ENCODE data around the gene AFF3.

AFF3 gene, protein sequence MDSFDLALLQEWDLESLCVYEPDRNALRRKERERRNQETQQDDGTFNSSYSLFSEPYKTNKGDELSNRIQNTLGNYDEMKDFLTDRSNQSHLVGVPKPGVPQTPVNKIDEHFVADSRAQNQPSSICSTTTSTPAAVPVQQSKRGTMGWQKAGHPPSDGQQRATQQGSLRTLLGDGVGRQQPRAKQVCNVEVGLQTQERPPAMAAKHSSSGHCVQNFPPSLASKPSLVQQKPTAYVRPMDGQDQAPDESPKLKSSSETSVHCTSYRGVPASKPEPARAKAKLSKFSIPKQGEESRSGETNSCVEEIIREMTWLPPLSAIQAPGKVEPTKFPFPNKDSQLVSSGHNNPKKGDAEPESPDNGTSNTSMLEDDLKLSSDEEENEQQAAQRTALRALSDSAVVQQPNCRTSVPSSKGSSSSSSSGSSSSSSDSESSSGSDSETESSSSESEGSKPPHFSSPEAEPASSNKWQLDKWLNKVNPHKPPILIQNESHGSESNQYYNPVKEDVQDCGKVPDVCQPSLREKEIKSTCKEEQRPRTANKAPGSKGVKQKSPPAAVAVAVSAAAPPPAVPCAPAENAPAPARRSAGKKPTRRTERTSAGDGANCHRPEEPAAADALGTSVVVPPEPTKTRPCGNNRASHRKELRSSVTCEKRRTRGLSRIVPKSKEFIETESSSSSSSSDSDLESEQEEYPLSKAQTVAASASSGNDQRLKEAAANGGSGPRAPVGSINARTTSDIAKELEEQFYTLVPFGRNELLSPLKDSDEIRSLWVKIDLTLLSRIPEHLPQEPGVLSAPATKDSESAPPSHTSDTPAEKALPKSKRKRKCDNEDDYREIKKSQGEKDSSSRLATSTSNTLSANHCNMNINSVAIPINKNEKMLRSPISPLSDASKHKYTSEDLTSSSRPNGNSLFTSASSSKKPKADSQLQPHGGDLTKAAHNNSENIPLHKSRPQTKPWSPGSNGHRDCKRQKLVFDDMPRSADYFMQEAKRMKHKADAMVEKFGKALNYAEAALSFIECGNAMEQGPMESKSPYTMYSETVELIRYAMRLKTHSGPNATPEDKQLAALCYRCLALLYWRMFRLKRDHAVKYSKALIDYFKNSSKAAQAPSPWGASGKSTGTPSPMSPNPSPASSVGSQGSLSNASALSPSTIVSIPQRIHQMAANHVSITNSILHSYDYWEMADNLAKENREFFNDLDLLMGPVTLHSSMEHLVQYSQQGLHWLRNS (N-terminal part only)

GRCh38 chr2:100142393-100142792 is at the start of gene AFF3:
AFF3 (minus strand) TSS chr2:100142590; CDS start chr2:100104454, 38,136 bp downstream.
- Histone ChIP-seq H3K4me1 (ENCODE audit: control insufficient read depth, insufficient read depth, low read length) (no peaks in the 10 kb centered on the region), H3K27me3 (ENCODE audit: control insufficient read depth, insufficient read depth, low read length) (no peaks in the 10 kb centered on the region), H3K4me3 (ENCODE audit: low read length) (peak within 1 kb of the TSS; percentile 29), H3K36me3 (ENCODE audit: control insufficient read depth, insufficient read depth, low read length) (no peaks in the 10 kb centered on the region), H3K27ac (ENCODE audit: low read depth, low read length) (no peak within 1 kb of the TSS), H3K9ac (ENCODE audit: low read length) (no peak within 1 kb of the TSS)

- no peaks in the 10 kb centered on the region for H3K36me3 ChIP-seq (ENCODE audit: control insufficient read depth, insufficient read depth, low read length)
- peak overlapping the region; percentile 40 for H3K27ac ChIP-seq (ENCODE audit: low read depth, low read length)
- H3K4me1 ChIP-seq (ENCODE audit: control insufficient read depth, insufficient read depth, low read length), result peaks cover 2% of the 10 kb centered on the region
- H3K4me3 ChIP-seq (ENCODE audit: low read length), result no peak overlapping the region
- H3K9ac ChIP-seq (ENCODE audit: low read length), result no peak overlapping the region
- H3K27me3 ChIP-seq (ENCODE audit: control insufficient read depth, insufficient read depth, low read length), result no peaks in the 10 kb centered on the region
These were observed 47.0 kb upstream of the AFF3 start for GRCh38 chr2:100189387-100189786.

- Histone ChIP-seq H3K4me3 (ENCODE audit: low read length) (no peak overlapping the region), H3K36me3 (ENCODE audit: control insufficient read depth, insufficient read depth, low read length) (no peaks in the 10 kb centered on the region), H3K4me1 (ENCODE audit: control insufficient read depth, insufficient read depth, low read length) (peaks cover 2% of the 10 kb centered on the region), H3K27me3 (ENCODE audit: control insufficient read depth, insufficient read depth, low read length) (no peaks in the 10 kb centered on the region), H3K9ac (ENCODE audit: low read length) (no peak overlapping the region), H3K27ac (ENCODE audit: low read depth, low read length) (no peak overlapping the region)
These were observed 45.9 kb upstream of the AFF3 start for GRCh38 chr2:100188326-100188725.

DNA sequence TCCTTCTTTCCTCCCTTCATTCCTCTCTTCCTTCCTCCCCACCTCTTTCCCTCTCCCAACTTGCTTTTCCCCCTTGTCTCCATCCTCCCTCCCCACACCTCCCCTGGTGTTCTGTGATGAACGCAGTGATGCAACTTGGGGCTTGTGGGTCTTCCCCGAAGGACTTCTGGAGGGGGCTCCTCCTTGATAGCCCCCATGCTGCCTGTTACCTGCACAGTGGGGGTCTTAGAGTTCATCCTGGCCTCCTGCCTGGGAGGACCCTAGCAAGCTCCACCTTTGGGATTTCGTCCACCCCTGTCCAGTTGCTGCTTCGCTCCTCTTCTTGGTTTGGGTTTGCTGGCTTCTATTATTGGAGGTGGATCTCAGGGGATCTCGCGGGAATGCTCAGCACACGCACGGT is 43.7 kb upstream of the AFF3 start:
- peaks cover 2% of the 10 kb centered on the region for H3K4me1 ChIP-seq (ENCODE audit: control insufficient read depth, insufficient read depth, low read length)
- H3K27me3 ChIP-seq (ENCODE audit: control insufficient read depth, insufficient read depth, low read length), result no peaks in the 10 kb centered on the region
- H3K36me3 ChIP-seq (ENCODE audit: control insufficient read depth, insufficient read depth, low read length), result no peaks in the 10 kb centered on the region
- H3K27ac ChIP-seq (ENCODE audit: low read depth, low read length), result no peak overlapping the region
- no peak overlapping the region for H3K9ac ChIP-seq (ENCODE audit: low read length)
- H3K4me3 ChIP-seq (ENCODE audit: low read length), result no peak overlapping the region

GRCh38 chr2:100185516-100185915 is 43.1 kb upstream of the AFF3 start:
- no peaks in the 10 kb centered on the region for H3K27me3 ChIP-seq (ENCODE audit: control insufficient read depth, insufficient read depth, low read length)
- H3K4me3 ChIP-seq (ENCODE audit: low read length), result no peak overlapping the region
- no peaks in the 10 kb centered on the region for H3K36me3 ChIP-seq (ENCODE audit: control insufficient read depth, insufficient read depth, low read length)
- H3K27ac ChIP-seq (ENCODE audit: low read depth, low read length), result no peak overlapping the region
- H3K9ac ChIP-seq (ENCODE audit: low read length), result no peak overlapping the region
- H3K4me1 ChIP-seq (ENCODE audit: control insufficient read depth, insufficient read depth, low read length), result peaks cover 2% of the 10 kb centered on the region

DNA sequence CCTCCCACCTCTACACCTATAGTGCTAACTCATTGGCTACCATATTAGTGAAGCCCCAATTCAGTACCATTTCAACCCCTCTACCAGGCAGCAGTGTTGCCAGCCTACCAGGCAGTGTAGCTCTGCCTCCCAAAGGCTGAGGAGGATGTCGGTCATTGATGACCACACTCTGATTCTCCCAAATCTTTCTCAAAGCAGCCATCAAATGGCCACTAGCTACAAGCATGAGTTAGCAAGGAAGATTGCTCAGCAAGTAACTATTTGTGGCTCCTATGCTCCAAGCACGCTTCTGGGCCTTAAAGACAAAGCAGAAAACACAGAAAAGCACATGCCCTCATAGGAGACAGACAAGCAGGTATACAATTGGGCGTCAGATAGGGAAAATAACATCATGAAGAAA is 42.7 kb upstream of the AFF3 start:
- H3K27ac ChIP-seq (ENCODE audit: low read depth, low read length), result no peak overlapping the region
- H3K27me3 ChIP-seq (ENCODE audit: control insufficient read depth, insufficient read depth, low read length), result no peaks in the 10 kb centered on the region
- H3K36me3 ChIP-seq (ENCODE audit: control insufficient read depth, insufficient read depth, low read length), result no peaks in the 10 kb centered on the region
- H3K9ac ChIP-seq (ENCODE audit: low read length), result no peak overlapping the region
- no peak overlapping the region for H3K4me3 ChIP-seq (ENCODE audit: low read length)
- peaks cover 2% of the 10 kb centered on the region for H3K4me1 ChIP-seq (ENCODE audit: control insufficient read depth, insufficient read depth, low read length)

- no peak overlapping the region for H3K9ac ChIP-seq (ENCODE audit: low read length)
- H3K4me3 ChIP-seq (ENCODE audit: low read length), result no peak overlapping the region
- H3K27ac ChIP-seq (ENCODE audit: low read depth, low read length), result no peak overlapping the region
These were observed 41.8 kb upstream of the AFF3 start for GRCh38 chr2:100184055-100184737.

GRCh38 chr2:100182494-100183361 is 40.3 kb upstream of the AFF3 start:
- no peak overlapping the region for H3K27ac ChIP-seq (ENCODE audit: low read depth, low read length)
- no peaks in the 10 kb centered on the region for H3K4me1 ChIP-seq (ENCODE audit: control insufficient read depth, insufficient read depth, low read length)

More at GRCh38 chr2:100184055-100184737, 41.8 kb upstream of the AFF3 start:
- Histone ChIP-seq H3K36me3 (ENCODE audit: control insufficient read depth, insufficient read depth, low read length) (no peaks in the 10 kb centered on the region), H3K4me1 (ENCODE audit: control insufficient read depth, insufficient read depth, low read length) (no peaks in the 10 kb centered on the region), H3K27me3 (ENCODE audit: control insufficient read depth, insufficient read depth, low read length) (no peaks in the 10 kb centered on the region)

DNA sequence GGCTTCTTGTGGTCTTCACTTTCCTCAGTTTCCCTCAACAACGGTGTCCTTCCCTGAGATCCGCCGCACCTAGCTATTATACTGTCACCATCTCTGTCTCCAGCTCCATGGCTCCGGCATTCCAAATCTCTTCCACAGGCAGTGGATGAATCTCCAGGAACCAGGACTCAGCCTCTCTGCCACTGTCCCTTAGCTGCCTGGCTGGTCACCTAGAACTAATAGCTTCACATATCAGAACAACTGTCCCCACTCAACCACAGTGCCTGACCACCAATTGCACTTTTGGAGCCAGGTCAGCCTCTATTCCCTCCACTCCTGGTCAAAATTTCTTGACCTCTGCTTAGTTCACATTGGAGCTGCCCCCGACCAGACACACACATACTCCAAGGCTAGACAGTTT is 38.1 kb upstream of the AFF3 start:
- Histone ChIP-seq H3K9ac (ENCODE audit: low read length) (no peak overlapping the region), H3K36me3 (ENCODE audit: control insufficient read depth, insufficient read depth, low read length) (no peaks in the 10 kb centered on the region), H3K4me1 (ENCODE audit: control insufficient read depth, insufficient read depth, low read length) (no peaks in the 10 kb centered on the region), H3K4me3 (ENCODE audit: low read length) (no peak overlapping the region), H3K27ac (ENCODE audit: low read depth, low read length) (no peak overlapping the region), H3K27me3 (ENCODE audit: control insufficient read depth, insufficient read depth, low read length) (no peaks in the 10 kb centered on the region)

More at GRCh38 chr2:100182494-100183361, 40.3 kb upstream of the AFF3 start:
- H3K9ac ChIP-seq (ENCODE audit: low read length), result no peak overlapping the region
- H3K27me3 ChIP-seq (ENCODE audit: control insufficient read depth, insufficient read depth, low read length), result no peaks in the 10 kb centered on the region
- H3K36me3 ChIP-seq (ENCODE audit: control insufficient read depth, insufficient read depth, low read length), result no peaks in the 10 kb centered on the region
- H3K4me3 ChIP-seq (ENCODE audit: low read length), result no peak overlapping the region

DNA sequence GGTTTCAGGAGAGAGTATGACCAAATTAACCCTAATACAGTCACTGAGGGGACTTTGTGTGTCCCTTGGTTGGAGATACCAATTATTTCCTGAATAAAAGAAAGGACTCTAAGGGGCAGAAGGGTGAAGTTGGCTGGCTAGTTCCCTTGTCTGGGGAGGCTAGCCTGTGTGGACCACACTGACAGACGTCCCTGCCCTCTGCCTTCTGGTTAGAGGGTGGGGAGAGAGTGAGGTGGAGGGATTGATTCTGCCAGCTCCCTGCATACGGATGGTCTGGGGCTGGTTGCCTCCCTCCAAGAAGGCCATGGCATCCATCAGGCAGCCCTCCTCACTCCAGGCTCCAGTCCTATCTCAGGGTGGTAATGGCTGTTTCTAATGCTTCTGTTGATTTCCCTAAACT is 37.4 kb upstream of the AFF3 start:
- no peak overlapping the region for H3K27ac ChIP-seq (ENCODE audit: low read depth, low read length)
- H3K36me3 ChIP-seq (ENCODE audit: control insufficient read depth, insufficient read depth, low read length), result no peaks in the 10 kb centered on the region
- no peaks in the 10 kb centered on the region for H3K27me3 ChIP-seq (ENCODE audit: control insufficient read depth, insufficient read depth, low read length)
- no peaks in the 10 kb centered on the region for H3K4me1 ChIP-seq (ENCODE audit: control insufficient read depth, insufficient read depth, low read length)
- H3K4me3 ChIP-seq (ENCODE audit: low read length), result no peak overlapping the region
- no peak overlapping the region for H3K9ac ChIP-seq (ENCODE audit: low read length)

GRCh38 chr2:100178864-100179263 is 36.5 kb upstream of the AFF3 start:
- H3K4me3 ChIP-seq (ENCODE audit: low read length), result no peak overlapping the region
- no peak overlapping the region for H3K27ac ChIP-seq (ENCODE audit: low read depth, low read length)
- H3K27me3 ChIP-seq (ENCODE audit: control insufficient read depth, insufficient read depth, low read length), result no peaks in the 10 kb centered on the region
- H3K9ac ChIP-seq (ENCODE audit: low read length), result no peak overlapping the region
- no peaks in the 10 kb centered on the region for H3K4me1 ChIP-seq (ENCODE audit: control insufficient read depth, insufficient read depth, low read length)
- no peaks in the 10 kb centered on the region for H3K36me3 ChIP-seq (ENCODE audit: control insufficient read depth, insufficient read depth, low read length)
